Ecto neural progenitor cell (in vitro differentiated cells): Measurements from ENCODE around the gene MST1.
"Not testable (repeated sequence)": the region's sequence is repeated elsewhere in the genome, so short reads cannot be mapped to it uniquely, and the experiment has no call there.

Experiments used
- DNase-seq: peaks from one replicate; pipeline ENCODE4 v3.0.0-alpha.2; 2018; ENCODE audit warnings: low spot score

The MST1 gene

DNA sequence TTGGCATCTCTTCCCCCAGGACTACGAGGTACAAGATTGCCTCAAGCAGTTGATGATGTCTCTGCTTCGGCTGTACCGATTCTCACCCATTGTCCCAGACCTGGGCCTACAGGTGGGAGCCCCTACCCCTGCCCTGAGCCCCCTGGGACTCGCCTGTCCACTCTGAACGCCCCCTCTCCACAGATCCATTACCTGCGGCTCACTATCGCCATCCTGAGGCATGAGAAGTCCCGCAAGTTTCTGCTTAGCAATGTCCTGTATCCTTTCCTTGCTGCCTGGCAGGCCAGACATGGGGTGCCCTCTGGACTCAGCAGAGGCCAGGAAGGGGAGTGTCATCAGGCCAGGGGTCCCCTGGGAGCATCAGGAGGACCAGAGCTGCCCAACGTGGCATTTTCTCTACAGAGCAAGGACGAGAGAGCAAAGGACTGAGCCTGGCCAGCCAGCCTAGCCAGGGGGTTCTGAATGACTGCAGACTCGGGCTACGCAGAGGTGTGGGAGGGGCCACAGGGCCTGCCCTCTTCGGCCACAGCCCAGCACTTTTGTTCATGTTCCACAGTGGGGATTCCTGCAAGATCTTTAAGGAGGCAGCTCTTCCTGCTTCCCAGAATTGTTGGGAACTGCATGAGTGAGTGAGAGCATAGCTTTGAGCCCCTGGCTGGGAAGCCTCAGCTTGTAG is 11.3 kb upstream of the MST1 start:
- DNase-seq = no peak

DNA sequence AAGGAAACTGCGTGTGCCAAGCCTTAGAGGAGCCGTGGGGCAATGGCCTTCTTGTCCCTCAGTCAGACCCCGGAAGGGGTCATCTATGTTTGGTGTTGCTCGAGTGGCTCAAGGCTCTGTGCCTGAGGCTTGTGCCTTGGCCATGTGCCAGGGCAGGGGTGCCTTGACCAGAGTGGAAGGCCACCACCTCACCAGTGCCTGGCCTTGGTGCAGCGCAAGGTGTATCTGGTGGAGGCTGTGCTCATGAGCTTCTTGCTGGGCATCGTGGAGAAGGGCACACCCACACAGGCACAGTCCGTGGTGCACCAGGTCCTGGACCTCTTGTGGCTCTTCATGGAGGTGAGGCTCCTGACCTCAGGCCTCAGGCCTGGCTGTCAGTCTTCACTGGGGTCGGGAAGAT is 10.7 kb upstream of the MST1 start:
- no peak for DNase-seq

DNA sequence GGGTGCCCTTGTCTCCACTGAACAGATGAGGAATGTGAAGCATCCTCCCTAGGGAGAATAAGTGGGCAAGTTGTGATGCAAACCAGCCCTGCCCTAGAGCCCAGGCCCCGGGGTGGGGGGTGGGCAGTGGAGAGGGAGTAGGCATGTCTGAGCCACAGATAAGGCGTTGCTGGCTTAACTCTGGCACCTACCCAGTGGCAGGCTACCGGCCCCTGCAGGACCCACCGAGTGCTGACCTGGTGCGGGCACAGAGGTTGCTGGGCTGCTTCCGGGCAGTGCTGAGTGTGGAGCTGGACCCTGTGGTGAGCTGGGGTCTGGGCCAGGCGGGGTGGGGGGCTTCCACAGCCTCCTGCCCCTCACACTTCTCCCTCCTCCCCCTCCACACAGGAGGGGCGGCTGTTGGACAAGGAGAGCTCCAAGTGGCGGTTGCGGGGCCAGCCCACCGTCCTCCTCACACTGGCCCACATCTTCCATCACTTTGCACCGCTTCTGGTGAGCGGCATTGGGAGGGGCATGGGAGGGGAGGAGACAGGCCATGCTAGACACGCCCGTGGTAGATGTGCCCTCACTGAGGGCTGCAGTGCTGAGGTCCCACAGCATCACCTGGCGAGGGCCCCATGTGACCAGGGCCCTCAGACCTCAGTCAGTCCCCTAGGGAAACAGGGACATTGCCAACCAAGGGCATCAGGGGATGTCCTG is 10.2 kb upstream of the MST1 start:
- no peak for DNase-seq

GRCh38 chr3:49695350-49696015 is 6.2 kb upstream of the MST1 start:
- not testable (repeated sequence) for DNase-seq

GRCh38 chr3:49694409-49695070 is 5.3 kb upstream of the MST1 start:
- not testable (repeated sequence) for DNase-seq

GRCh38 chr3:49691481-49691880 is 2.2 kb upstream of the MST1 start:
- not testable (repeated sequence) for DNase-seq

- not testable (repeated sequence) for DNase-seq
Observed at GRCh38 chr3:49690856-49691255, 1.6 kb upstream of the MST1 start.

DNA sequence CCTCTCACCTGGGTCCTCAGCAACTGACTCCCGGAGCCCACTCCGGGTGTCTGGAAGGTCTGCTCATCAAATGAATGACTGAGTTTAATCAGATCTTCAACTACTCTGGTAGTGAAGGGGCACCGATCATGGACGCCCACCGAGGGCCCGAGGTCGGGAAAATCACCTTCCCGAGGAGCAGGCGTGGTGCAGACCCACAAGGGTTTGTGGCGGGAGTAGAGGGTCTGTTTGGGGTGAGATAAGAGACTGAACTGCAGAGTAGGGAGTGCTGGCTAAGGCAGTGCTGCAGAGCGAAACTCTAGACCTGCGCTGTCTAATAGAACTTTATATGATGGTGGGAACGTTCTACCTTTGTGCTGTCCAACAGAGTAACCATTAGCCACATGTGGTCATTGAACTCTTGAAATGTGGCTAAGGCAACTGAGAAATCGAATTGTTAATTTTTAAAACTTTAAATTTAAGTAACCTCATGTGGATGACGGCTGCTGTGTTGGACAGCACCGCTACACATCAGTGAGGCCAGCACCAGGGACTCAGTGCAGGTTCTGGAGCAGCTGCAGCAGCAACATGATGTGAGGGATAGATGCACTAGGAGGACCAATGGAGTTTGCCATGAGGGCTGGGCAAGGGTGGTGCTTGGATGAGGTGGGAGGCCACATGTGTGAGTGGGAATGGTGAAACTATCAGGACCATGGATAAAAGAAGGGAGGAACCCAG is 792 bp upstream of the MST1 start:
- DNase-seq = not testable (repeated sequence)

DNA sequence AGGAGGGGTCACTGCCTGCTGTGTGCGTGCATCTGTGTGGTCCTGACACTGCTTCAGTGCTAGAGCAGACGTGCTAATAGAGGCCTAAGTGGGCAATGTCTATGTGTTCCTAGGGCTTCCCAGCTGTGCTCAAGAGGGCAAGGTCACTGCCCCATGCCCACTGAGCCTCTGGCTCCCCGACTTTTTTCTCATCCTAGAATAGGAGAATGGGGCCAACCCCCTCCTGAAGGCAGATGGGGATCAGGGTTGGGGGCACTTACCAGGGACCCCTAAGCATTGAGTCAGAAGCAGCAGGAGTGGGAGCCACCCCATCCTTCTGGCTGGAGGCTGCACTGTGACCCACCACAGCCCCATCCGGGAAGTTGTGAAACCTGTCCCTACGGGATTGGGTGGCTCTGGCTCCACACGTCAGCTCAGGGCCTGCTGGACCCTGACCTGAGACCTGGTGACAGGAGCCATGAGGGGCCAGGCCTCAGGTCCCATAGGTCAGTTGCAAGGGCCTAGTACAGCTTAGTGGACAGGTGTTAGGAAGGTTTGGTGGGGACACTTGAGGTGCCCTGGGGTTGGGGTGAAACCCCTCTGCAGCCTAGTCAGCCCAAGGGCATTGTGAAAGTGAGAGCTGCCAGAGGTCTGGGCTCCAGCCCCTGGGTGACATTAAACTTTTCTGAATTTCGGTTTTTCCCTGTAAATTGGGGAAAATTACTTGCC is 782 bp downstream of the MST1 start:
- DNase-seq = not testable (repeated sequence)

- not testable (repeated sequence) for DNase-seq
Observed at GRCh38 chr3:49687424-49687795, 1.9 kb downstream of the MST1 start.

- peak; percentile 75 for DNase-seq
Observed at GRCh38 chr3:49686769-49687423, 2.4 kb downstream of the MST1 start.

DNA sequence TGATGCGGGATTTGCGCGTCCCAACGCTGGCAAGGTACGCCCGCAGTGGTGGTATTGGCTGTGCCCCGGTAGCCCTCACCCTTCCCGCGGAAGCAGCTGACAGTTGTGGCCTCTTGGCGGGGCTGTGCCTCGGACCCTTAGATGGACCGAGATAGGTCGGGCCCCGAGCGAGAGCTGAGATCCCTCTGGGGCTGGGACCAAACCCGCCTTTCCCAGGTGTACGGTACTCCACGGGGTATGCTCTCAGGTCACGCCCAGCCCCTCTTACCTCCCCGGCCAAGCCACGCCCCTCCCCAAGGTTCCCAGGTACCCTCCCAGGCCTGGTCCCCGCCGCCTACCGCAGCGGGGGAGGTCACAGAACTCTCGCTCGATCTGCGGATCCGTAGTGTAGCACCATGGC is 2.9 kb downstream of the MST1 start:
- peak; percentile 78 for DNase-seq

DNA sequence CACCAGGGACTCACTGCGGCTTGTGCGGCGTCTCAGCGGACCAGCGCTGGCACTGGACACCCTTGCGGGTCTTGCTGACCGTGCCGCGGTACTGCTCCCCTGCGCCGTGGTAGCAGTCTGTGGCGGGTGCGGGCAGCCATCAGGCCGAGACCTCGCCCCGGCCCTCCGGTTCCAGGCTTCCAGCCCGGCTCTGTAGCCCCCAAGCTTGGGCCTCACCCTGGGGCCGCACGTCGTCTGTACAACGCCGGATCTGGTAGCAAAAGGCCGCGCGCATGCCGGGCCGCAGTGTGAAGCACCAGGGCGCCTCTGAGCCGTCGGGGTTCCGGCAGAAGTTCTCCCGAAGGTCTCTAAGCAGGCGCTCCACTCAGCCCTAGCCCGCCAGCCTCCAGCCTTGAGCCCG is 3.4 kb downstream of the MST1 start:
- DNase-seq = not testable (repeated sequence)

GRCh38 chr3:49685103-49685502 is 4.2 kb downstream of the MST1 start:
- not testable (repeated sequence) for DNase-seq

DNA sequence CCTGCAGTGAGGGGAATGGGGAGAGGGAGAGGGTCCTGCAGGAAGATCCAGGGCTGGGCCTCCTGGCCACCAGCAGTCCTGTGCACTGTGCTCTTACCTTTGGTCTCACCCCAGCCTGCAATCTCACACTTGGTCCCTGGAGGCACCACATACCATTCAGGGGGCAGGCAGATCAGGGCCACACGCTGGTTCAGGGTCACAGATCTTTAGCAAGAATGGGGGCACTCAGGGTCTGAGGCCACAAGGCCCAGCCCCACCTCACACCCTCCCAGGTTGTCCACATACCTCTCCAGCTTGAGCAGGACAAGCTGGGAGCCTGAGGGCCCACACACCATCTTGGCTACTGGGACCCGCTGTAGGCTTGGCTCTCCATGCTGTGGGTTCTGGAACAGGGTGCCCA is 4.8 kb downstream of the MST1 start:
- not testable (repeated sequence) for DNase-seq

DNA sequence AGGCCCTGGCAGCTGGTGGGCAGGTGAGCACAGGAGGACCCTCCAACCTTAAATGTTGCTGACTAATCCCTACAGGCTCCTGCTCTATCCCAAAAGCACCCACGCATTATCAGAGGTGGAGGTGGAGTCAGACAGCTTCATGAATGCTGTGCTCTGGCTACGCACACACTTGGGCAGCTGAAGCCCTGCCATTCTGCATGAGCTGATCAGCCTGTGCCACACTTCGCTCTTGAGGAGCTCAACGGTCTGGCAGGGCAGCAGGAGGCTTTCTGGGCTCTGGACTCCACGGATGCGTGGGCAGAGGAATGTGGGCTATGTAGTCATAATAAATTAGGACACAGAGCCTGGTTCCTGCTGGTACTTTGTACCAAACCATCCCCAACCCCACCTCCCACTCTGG is 6.1 kb downstream of the MST1 start:
- DNase-seq = no peak

DNA sequence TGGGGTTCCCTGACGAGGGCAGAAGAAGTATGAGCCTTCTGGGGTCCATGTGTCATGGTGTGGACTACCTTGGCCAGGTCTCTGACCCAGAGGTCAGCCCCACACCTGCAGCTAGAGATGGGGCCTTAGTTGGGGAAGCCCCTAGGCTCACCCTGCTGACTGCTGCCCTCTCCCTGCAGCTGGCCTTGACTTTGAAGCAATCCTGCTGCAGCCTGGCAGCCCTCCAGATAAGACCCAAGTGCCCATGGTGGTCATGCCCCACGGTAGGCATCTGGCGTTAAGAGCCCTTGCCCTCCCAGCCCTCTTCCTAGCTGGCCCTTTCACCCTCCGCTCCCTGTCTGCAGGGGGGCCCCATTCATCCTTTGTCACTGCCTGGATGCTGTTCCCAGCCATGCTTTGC is 7.7 kb downstream of the MST1 start:
- DNase-seq = no peak

DNA sequence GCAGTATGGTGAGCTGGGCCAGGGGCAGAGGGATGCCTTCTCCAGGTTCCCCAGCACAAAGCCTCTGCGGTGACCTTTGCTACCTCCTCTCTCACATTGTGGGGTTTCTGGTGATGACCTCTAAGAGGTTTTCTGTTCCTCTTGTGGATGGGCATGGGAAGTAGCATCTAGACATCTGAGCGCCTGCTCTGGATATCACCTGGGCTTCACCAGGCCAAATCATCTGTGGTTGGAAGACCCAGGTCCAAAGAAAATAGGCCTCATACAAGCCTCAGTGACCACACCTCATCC is 8.1 kb downstream of the MST1 start:
- DNase-seq = no peak

GRCh38 chr3:49680493-49681231 is 8.6 kb downstream of the MST1 start:
- no peak for DNase-seq

DNA sequence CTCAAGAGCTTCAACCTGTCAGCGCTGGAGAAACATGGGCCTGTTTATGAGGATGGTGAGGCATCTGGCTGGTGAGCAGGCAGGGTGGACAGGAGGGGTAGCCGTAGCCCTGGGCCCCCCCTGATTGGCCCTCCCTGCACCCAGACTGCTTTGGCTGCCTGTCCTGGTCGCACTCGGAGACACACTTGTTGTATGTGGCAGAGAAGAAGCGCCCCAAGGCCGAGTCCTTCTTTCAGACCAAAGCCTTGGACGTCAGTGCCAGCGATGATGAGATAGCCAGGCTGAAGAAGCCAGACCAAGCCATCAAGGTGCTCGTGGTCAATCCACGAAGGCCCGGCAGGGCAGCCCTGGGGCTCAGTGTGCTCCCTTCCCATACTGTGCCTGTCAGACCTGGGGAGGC is 13.4 kb downstream of the MST1 start:
- DNase-seq = no peak
